Psoas muscle (tissue), 8 donors: ENCODE results near the gene DNAH6. TPM values are rescaled to one million over a fixed set of nuclear protein-coding genes. Genes with fewer than 3 reads are reported as not detected.

Experiments used
- ATAC-seq, 4 donors: fragments of 200-7000 bp; cut with Tn5 transposase; one replicate each; pipeline ENCODE4 v1.9.1; 2020; ENCODE audit warnings: moderate library complexity in 3 of 4, mild to moderate bottlenecking in 2 of 4
- DNase-seq, 2 donors: peaks; one replicate each; pipeline ENCODE4 v3.0.0-alpha.2; 2020
- H3K27ac ChIP-seq: fragments of 200-600 bp; one replicate; pipeline ENCODE4 v1.8.0; 2022
- H3K27me3 ChIP-seq, 3 donors: fragments of 200-600 bp in 1 of 3; one replicate each; pipeline versions ENCODE4 v1.6.1 to v1.8.0; 2013 to 2022; ENCODE audit warnings: low read length in 2 of 3, mild to moderate bottlenecking in 2 of 3, moderate library complexity in 1 of 3; ENCODE audit not compliant: insufficient read depth in 3 of 3
- H3K36me3 ChIP-seq, 2 donors: fragments of 200-600 bp in 1 of 2; one replicate each; pipeline versions ENCODE4 v1.6.1 to v1.8.0; 2013 to 2022; ENCODE audit warnings: low read depth in 1 of 2, mild to moderate bottlenecking in 1 of 2, moderate library complexity in 1 of 2; ENCODE audit not compliant: insufficient read depth in 1 of 2
- H3K4me1 ChIP-seq: fragments of 200-600 bp; one replicate; pipeline ENCODE4 v1.8.0; 2022
- H3K4me3 ChIP-seq: fragments of 200-600 bp; one replicate; pipeline ENCODE4 v1.8.0; 2022; ENCODE audit warnings: mild to moderate bottlenecking
- H3K9me3 ChIP-seq: fragments of 200-600 bp; one replicate; pipeline ENCODE4 v1.8.0; 2022
- CTCF ChIP-seq: fragments of 200-600 bp; IDR thresholded peaks from one replicate; pipeline ENCODE4 v1.8.0; 2022; ENCODE audit warnings: antibody characterized with exemption
- WGBS, 3 donors: extraction: QIAGEN DNeasy Blood & Tissue Kit; methylation state at CpG; one replicate each; pipeline versions ENCODE4 v1.1.6 to v1.1.7; 2013; 5-methylcytosine and 5-hydroxymethylcytosine counted together
- intact Hi-C, 2 donors: fragments of 100-400 bp; cut with DNase I; formaldehyde crosslinking; loops; one replicate each; pipeline versions ENCODE4 v1.11.0 to v1.14.2; 2022
- polyA plus RNA-seq, 3 donors: library from polyadenylated mRNA; stranded (reverse); fragments of 200-250 nt; gene quantifications; one replicate each; pipeline ENCODE4 v1.2.3, GENCODE V29; 2013
- total RNA-seq, 4 donors: library from RNA; stranded (reverse); fragmentation: NEBNext Ultra II Directional in 2 of 4; extraction: Animal tissue kit (Norgen Biotek cat#: 25700) in 2 of 4; gene quantifications; one replicate each; pipeline versions ENCODE4 v1.2.1 to v1.2.4, GENCODE V29; 2021 to 2023
- donor health status: healthy with polysubstance abuse.
- donor health status: DM: no; HTN: no; CAD: no; lungs with moderate emphysema.
- donor health status: Bipolar disorder and iron deficiency.
- donor health status: healthy.
- donor health status: DM: yes; HTN: yes; CAD: no.
- donor health status: DM: no; HTN: no; CAD: no.
- donor health status: DM: no; HTN: no; CAD: no.
- donor health status: DM: yes; HTN: yes; CAD: no.

Gene DNAH6
- total and polyA plus RNA-seq, 7 donors = 0.01 to 0.09 (median 0.07) TPM; not detected in 3

DNA sequence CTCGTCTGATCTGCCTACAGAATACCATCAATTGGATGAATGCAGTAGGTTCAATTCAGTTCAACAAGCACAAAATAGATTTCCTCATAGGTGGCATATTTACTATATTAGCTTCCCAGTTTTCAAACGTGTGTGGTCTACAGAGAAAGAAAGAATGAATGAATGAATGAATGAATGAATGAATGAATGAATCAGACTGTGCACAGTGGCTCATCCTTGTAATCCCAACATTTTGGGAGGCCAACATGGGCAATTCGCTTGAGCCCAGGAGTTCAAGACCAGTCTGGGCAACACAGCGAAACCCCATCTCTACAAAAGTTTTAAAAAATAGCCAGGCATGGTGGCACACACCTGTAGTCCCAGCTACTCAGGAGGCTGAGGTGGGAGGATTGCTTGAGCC lies 269.7 kb downstream of the DNAH6 start:
- no peak overlapping the region for H3K27ac ChIP-seq

DNA sequence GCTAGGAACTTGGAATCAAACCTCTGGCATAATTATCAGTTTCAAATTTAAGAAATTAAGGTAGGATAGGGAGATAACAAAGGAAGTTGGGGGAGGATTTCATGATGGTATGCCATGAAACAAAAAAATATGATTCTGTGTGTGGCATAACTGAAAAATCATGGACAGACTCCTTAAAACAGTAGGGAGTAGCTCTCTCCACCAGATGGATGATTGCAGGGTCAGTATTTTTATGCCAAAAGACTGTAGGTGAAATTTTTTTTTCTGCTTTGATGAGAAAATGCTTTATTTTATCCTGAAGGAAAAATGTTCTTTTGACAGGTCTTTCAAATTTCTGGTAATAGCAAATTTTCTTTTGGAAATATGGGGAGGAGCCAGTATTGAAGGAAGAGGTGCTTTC lies 270.3 kb downstream of the DNAH6 start:
- no peak for TF ChIP-seq CTCF
- no peaks in the 10 kb centered on the region for H3K9me3 ChIP-seq
- no peak for DNase-seq
- ATAC-seq = no peak
- H3K27me3 ChIP-seq = peaks cover 0 to 3% (median 0%) of the 10 kb centered on the region in 3 donors
- H3K4me1 ChIP-seq = no peaks in the 10 kb centered on the region
- no peak overlapping the region for H3K4me3 ChIP-seq
- intact Hi-C loops = no loop called here
- no peak overlapping the region for H3K27ac ChIP-seq
- no peaks in the 10 kb centered on the region for H3K36me3 ChIP-seq

More for the DNA sequence above, 269.7 kb downstream of the DNAH6 start:
- TF ChIP-seq CTCF = no peak
- Histone ChIP-seq H3K4me3 (no peak overlapping the region), H3K4me1 (no peaks in the 10 kb centered on the region), H3K27me3 (peaks cover 0 to 3% (median 0%) of the 10 kb centered on the region in 3 donors), H3K9me3 (no peaks in the 10 kb centered on the region), H3K36me3 (no peaks in the 10 kb centered on the region)
- intact Hi-C loops = no loop called here
- no peak for DNase-seq
- no peak for ATAC-seq
- WGBS, 3 donors = 84 to 91% (median 91%) methylated on average over 4 of the region's 4 CpGs

DNA sequence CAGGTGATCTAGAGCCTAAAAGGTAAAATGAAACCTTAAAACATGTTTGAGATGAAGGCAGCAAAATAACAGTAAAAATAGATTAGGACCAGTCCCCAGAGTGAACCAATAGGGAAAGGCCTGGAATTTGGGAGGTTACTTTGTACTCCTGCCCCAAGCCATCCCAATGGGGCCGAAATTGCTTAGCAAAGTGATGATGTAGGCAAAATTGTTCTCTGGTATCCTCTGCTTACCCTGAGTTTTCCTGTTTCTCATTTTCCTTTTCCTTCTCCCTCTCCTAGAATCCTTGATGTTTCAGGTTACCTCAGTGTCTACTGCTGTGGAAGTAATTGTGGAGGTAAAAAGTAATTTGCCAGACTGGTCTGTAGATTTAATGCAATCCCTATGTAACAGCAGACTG lies 271.7 kb downstream of the DNAH6 start:
- no peak overlapping the region for H3K4me3 ChIP-seq
- peaks cover 0 to 3% (median 0%) of the 10 kb centered on the region in 3 donors for H3K27me3 ChIP-seq
- no peak overlapping the region for H3K27ac ChIP-seq
- no peaks in the 10 kb centered on the region for H3K36me3 ChIP-seq
- intact Hi-C loops = no loop called here
- WGBS, 3 donors = 40 to 90% (median 69%) methylated on average over 1 of the region's 1 CpG
- ATAC-seq (no peak), DNase-seq (no peak)
- TF ChIP-seq CTCF = no peak
- no peaks in the 10 kb centered on the region for H3K4me1 ChIP-seq
- no peaks in the 10 kb centered on the region for H3K9me3 ChIP-seq

DNA sequence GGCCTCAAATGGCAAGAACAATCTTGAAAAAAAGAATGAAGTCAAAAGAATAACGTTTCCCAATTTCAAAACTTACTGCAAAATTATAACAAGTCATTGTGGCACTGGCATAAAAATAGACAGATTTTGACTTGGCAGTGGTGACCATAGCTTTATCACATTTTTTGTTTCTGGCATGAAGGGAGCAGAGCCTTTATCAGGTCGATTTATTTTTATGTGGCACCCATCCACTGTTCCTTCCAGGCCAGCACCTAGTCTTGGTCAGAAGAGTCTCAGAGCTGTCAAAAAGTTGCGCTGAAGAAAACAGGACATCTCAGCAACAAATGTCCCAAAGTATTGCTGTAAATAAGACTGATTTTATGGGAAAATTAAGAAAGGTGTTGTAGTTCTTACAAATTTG lies 272.2 kb downstream of the DNAH6 start:
- WGBS, 3 donors = 55 to 62% (median 58%) methylated on average over 3 of the region's 3 CpGs
- no peaks in the 10 kb centered on the region for H3K9me3 ChIP-seq
- H3K27me3 ChIP-seq = peaks cover 0 to 3% (median 0%) of the 10 kb centered on the region in 3 donors
- intact Hi-C loops = no loop called here
- no peaks in the 10 kb centered on the region for H3K36me3 ChIP-seq
- H3K4me3 ChIP-seq = no peak overlapping the region
- no peak for TF ChIP-seq CTCF
- no peak for DNase-seq
- no peak for ATAC-seq
- no peaks in the 10 kb centered on the region for H3K4me1 ChIP-seq
- no peak overlapping the region for H3K27ac ChIP-seq

GRCh38 chr2:84792856-84793522 lies 276.7 kb downstream of the DNAH6 start:
- intact Hi-C loops = no loop called here
- ATAC-seq (no peak), DNase-seq (no peak)
- no peak overlapping the region for H3K27ac ChIP-seq
- no peaks in the 10 kb centered on the region for H3K4me1 ChIP-seq
- H3K4me3 ChIP-seq = no peak overlapping the region
- H3K27me3 ChIP-seq = no peaks in the 10 kb centered on the region
- H3K36me3 ChIP-seq = no peaks in the 10 kb centered on the region
- WGBS, 3 donors = 93 to 97% (median 96%) methylated on average over 6 of the region's 6 CpGs
- H3K9me3 ChIP-seq = no peaks in the 10 kb centered on the region
- no peak for TF ChIP-seq CTCF
